ENCODE results near the gene MOGAT1.
"Not testable (repeated sequence)": the region's sequence is repeated elsewhere in the genome, so short reads cannot be mapped to it uniquely, and the experiment has no call there.

MOGAT1 gene

DNA sequence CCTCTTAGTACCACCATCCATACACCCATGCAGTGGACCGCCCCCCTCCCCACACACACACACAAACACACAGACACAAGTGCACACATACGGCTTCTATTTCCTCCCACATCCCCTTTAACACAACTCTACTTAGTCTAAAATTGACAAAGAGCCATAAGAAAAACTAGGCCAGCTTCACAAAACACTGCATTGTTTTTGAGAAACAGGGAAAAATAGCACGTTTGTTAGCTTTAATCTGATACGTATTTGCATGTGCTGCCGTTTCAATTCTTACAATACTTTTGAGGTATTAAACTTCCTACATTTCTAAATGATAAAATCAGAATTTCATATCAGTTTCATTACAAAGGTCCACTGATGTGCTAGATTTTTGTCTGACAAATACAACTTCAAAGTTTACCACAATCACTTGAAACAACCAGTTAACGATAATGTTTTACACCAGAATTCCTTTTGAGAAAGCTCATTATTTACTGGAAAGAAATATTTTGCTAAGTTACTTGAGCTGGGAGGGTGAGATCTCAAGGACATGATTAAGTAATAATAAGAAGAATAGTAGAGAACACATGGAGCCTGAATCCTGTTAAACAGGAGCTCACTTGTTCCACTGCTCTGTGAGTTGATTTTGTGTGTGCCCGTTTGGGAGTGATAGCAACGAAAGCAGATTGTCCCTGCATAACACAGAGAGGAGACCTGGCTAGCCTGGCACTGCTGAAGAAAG, 74.5 kb downstream of the MOGAT1 start:
- DNase-seq = no peak

DNA sequence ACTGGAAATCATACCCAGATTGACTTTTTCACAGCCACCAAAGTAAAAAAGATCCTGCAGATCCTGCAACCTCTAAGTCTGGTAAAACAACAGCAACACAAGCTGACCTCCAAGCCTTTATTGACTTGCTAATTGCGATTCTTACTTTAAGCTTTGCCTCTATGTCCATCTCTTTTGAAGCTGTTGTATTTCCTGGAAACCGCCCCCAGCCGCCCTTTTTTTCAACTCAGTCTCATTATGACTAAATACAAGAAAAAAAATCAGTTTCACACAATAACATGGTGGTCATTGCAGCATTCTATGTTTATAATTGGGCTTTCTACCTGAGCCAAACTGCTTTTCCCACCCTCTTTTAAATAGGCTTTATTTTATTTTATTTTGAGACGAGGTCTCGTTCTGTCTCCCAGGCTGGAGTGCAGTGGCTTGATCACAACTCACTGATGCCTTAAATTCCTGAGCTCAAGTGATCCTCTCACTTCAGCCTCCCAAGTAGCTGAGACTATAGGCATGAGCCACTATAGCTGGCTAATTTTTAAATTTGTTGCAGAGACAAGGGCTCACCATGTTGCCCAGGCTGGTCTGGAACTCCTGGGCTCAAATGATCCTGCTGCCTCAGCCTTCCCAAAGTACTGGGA, 76.2 kb downstream of the MOGAT1 start:
- DNase-seq = no peak

DNA sequence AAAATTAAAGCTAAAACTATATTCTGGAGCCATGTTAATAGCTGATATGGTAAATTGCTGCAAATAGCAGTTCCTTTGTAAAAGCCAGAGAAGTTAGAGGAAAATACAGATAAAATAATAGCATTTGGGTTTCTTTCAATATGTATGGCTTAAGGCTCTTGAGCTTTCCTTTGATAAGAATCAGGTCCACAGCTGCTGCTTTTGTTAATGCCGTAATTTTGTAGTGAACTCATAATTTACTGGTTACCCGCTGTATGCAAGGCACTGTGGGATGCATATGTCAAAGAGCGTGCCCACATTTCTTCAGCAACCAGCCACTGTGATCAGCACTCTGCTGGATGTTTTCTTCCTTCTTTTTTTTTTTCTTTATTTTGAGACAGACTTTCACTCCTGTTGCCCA, 79.1 kb downstream of the MOGAT1 start:
- no peak for DNase-seq

DNA sequence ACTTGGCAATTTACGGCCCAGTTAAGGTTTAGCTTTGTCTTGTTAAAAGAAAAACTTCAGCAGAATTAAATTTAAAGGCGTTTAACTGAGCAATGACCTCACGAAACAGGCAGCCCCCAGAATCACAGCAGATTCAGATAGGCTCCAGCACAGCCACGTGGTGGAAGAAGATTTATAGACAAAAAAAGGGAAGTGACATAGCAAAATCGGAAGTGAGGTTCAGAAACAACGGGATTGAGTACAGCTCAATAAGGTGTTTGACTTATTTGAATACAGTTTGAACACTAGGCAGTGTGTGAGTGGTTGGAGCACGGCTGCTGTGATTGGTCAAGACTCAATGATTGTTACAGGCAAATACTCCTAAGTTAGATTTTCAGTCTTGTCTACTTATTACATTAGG, 79.8 kb downstream of the MOGAT1 start:
- no peak for DNase-seq

DNA sequence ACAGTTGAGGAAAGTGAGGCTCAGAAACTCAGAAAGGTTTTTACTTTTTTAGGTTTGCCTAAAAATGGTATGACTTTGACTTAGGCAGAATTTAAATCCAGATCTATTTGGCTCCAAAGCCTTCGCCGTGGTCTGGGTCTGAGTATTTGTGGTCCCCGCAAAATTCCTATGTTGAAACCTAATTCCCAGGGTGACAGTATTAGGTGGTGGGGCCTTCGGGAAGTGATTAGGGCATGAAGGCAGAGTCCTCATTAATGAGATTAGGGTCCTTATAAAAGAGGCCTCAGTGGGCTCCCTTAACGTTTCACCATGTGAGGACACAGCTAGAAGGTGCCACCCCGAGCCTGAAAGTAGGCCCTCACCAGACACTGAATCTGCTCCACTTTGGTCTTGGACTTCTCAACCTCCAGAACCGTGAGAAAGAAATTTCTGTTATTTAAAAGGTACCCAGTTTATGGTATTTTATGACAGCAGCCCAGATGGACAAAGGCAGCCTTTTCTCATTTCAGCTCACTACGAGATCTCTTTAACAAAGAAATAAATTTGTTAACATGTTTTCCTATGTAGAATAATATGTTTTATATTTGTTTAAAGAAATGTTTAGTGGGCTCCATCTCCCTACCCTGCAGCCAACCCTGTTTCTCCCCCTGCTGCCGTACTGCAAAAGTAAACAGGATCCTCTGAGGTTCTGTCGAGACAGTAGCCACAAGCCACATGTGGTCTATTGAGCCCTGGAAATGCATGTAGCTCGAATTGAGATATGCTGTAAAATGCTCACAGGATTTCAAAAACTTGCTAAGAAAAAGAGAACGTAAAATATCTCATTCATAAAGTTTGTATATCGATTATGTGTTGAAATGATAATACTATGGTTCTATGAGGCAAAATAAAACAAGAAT, 80.6 kb downstream of the MOGAT1 start:
- no peak for DNase-seq

DNA sequence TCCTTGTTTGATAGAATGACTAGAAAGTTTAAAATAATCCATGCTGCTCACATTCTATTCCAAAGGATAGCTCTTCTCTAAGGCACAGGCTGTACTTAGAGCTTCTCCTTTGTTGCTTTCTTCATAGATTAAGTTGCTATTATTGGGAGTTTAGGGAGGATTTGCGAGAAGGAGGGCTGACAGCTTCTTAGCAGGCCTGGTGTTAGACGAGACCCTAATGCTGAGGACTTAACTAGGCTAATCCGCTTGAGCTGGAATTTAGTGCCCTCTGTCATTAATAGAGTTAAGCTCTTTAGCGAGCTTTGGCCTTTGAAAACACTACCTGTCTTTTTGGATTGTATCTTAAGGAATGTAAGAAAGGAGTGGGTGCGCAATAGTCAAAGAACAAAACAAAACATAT, 81.3 kb downstream of the MOGAT1 start:
- no peak for DNase-seq

DNA sequence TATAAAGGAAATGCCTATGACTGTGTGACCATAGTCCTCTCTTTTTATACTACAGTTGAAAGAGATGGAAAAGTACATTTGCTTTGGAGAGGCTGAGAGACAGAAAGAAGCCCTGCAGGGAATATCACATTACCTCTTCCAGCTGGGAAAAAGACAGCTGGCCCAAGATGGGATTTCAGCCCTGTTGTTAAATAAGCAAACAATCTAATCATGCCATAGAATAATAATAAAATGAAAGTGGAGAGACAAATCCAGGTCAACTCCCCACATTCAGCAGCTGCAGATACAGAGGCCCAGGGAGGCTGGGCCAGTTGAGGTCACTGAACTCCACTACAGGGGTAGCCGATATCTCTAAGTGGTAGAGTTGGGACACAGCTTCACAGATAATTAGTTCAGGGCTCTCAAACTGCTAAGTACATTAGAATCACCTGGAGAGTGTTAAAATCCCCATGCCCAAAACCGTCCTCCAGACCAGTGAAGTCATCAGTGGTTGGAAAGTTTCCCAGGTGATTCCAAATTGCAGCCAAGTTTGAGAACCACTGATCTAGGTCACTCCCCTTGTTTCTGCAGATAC, 81.9 kb downstream of the MOGAT1 start:
- no peak for DNase-seq

DNA sequence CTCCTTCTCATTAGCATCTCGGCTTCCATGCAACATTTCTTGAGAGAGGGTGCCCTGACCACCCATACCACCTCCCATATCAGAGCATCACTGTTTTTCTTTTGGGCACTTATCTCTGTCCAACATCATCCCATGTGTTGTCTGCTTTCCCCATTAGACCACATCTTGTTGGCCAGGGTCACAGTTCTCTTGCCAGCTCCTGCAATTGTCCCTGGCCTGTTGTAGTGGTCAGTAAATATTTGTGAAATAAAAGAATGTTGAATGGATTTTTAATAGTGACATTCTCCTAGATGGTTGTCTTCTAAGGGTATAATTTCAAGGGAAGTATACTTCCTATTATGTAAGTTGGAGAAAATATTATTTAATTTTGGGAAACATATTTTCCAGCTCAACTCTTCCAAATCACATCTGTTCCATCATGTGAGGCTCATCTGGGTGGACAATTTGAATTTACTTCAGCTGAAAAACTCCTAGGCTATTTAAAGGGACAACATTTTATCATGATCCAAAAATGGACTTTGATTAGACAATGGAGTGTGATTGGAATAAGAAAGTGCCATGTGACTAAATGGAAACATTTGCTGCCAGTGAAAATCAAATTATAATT, 83.0 kb downstream of the MOGAT1 start:
- DNase-seq = no peak

DNA sequence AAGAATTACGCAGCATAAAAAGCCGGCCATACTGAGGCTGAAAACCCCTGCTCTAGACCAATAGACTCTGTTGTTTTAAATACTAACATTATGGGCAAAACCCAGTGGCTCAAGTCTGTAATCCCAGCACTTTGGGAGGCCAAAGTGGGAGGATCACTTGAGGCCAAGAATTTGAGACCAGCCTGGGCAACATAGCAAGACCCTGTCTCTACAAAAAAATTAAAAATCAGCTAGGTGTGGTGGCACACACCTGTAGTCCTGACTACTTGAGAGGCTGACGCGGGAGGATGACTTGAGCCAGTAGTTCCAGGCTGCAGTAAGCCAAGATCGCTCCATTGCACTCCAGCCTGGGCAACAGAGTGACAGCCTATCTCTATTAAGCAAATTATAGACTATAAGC, 84.1 kb downstream of the MOGAT1 start:
- not testable (repeated sequence) for DNase-seq

DNA sequence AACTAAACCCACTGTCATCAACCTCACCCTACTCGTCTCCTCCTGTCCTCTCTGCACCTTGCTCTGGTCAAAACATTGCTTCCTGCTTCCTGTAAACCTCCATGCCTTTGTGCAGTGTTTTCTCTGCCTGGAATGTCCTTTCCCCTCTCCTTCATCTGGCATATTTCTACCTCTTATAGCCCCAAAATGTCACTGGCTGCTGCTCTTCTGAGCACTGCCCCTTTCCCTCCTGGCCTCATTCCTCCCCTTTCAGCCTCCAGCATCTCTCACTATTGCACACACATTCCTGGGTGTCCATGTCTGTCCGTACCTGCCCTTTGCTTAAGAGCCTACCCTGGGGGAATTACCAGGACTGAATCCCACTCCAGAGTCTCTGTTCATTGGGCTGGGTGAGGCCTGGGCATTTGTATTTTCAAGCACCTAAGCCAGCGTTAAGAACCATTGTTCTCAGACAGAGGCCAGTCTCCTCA, 84.9 kb downstream of the MOGAT1 start:
- DNase-seq = no peak

DNA sequence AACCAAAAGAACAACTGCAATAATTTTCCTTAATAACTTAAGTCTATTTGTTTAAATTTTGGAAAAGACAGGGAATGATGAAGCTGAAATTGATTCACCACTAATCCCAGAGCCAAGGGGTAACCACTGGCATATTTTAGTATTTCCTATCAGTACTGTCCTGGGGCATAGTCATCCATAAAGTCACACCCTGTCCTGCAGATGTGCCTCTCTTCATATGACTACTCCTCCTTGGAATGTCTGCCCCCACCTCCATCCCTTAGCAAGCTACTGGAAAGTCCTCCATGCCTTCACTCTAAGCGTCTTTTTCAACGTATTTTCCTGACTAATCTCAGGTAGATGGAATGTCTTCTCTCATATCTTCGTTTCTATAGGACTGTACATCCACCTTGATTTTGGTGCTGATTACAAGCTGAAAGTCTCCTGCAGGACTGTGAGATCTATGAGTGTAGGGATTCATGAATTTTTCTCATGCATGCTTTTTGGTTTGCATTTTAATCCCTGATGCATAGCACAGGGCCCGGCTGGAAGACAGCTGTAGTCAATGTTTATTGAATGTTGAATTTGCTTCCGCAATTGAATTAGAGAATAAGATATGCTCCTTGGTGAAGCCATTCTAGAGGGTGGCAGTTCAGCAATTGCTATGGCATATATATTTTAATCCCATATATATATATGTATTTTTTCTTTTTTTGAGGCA, 85.6 kb downstream of the MOGAT1 start:
- DNase-seq = no peak
